Liver (tissue), 9 donors: ENCODE data around the gene CD9. TPM values are rescaled to one million over a fixed set of nuclear protein-coding genes. Genes with fewer than 3 reads are reported as not detected.

Experiments
- DNase-seq: peaks from one replicate; pipeline ENCODE4 v3.0.0-alpha.2; 2017; ENCODE audit warnings: low spot score
- H3K27ac ChIP-seq, 2 donors: one replicate each; pipeline ENCODE4 v1.7.0; 2013; ENCODE audit warnings: inconsistent platforms in 2 of 2, low read length in 2 of 2, control low read depth in 1 of 2, low read depth in 1 of 2, mild to moderate bottlenecking in 1 of 2
- H3K27me3 ChIP-seq, 4 donors: one replicate each; pipeline versions ENCODE4 v1.6.1 to v1.7.0; 2013; ENCODE audit warnings: low read length in 3 of 4, inconsistent platforms in 1 of 4, mild to moderate bottlenecking in 1 of 4, moderate library complexity in 1 of 4; ENCODE audit not compliant: control insufficient read depth in 4 of 4, insufficient read depth in 4 of 4
- H3K36me3 ChIP-seq, 4 donors: one replicate each; pipeline versions ENCODE4 v1.6.1 to v1.7.0; 2013; ENCODE audit warnings: low read length in 3 of 4, mild to moderate bottlenecking in 3 of 4, low read depth in 1 of 4, moderate library complexity in 1 of 4; ENCODE audit not compliant: control insufficient read depth in 4 of 4, insufficient read depth in 3 of 4
- H3K4me1 ChIP-seq, 4 donors: one replicate each; pipeline versions ENCODE4 v1.6.1 to v1.7.0; 2013; ENCODE audit warnings: low read length in 3 of 4, mild to moderate bottlenecking in 3 of 4, moderate library complexity in 1 of 4; ENCODE audit not compliant: control insufficient read depth in 4 of 4, insufficient read depth in 4 of 4
- H3K4me3 ChIP-seq, 3 donors: one replicate each; pipeline versions ENCODE4 v1.6.1 to v1.7.0; 2013; ENCODE audit warnings: low read length in 3 of 3, control low read depth in 1 of 3, low read depth in 1 of 3, mild to moderate bottlenecking in 1 of 3
- H3K9ac ChIP-seq, 2 donors: one replicate each; pipeline ENCODE4 v1.7.0; 2013; ENCODE audit warnings: low read length in 2 of 2, mild to moderate bottlenecking in 2 of 2, moderate library complexity in 2 of 2, control low read depth in 1 of 2, low read depth in 1 of 2
- H3K9me3 ChIP-seq, 4 donors: one replicate each; pipeline versions ENCODE4 v1.6.1 to v1.7.0; 2013; ENCODE audit warnings: low read length in 3 of 4; ENCODE audit not compliant: control insufficient read depth in 4 of 4
- ATF3 ChIP-seq: IDR thresholded peaks from 2 replicates; pipeline ENCODE4 v1.6.1; 2016; ENCODE audit warnings: antibody characterized with exemption
- CTCF ChIP-seq: fragments of 150-350 bp; IDR thresholded peaks from 2 replicates; pipeline ENCODE4 v1.5.1; 2017; ENCODE audit warnings: improper control_type of control experiment, low read depth, low read length; ENCODE audit not compliant: missing input control
- EGR1 ChIP-seq, 2 donors: IDR thresholded peaks; 2 replicates each; pipeline ENCODE4 v1.6.1; 2016 to 2018; ENCODE audit warnings: antibody characterized with exemption in 2 of 2, low read depth in 2 of 2
- FOXA1 ChIP-seq: IDR thresholded peaks from 2 replicates; pipeline ENCODE4 v1.6.1; 2016; ENCODE audit warnings: antibody characterized with exemption
- FOXA2 ChIP-seq: IDR thresholded peaks from 2 replicates; pipeline ENCODE4 v1.6.1; 2016; ENCODE audit warnings: antibody characterized with exemption
- GABPA ChIP-seq, 2 donors: IDR thresholded peaks in 1 of 2; conservative IDR thresholded peaks in 1 of 2; 2 replicates each; pipeline ENCODE4 v1.6.1; 2016; ENCODE audit warnings: antibody characterized with exemption in 2 of 2, mild to moderate bottlenecking in 1 of 2, moderate library complexity in 1 of 2
- HNF4A ChIP-seq, 2 donors: conservative IDR thresholded peaks; 2 replicates each; pipeline ENCODE4 v1.6.1; 2016; ENCODE audit warnings: antibody characterized with exemption in 2 of 2, mild to moderate bottlenecking in 2 of 2
- HNF4G ChIP-seq: IDR thresholded peaks from 2 replicates; pipeline ENCODE4 v1.6.1; 2016; ENCODE audit warnings: antibody characterized with exemption
- JUND ChIP-seq, 2 donors: IDR thresholded peaks; 2 replicates each; pipeline ENCODE4 v1.6.1; 2016; ENCODE audit warnings: antibody characterized with exemption in 2 of 2
- MAX ChIP-seq: IDR thresholded peaks from 2 replicates; pipeline ENCODE4 v1.6.1; 2016; ENCODE audit warnings: antibody characterized with exemption
- NR2F2 ChIP-seq: IDR thresholded peaks from 2 replicates; pipeline ENCODE4 v1.6.1; 2016; ENCODE audit warnings: antibody characterized with exemption
- RAD21 ChIP-seq, 2 donors: IDR thresholded peaks; 2 replicates each; pipeline ENCODE4 v1.6.1; 2016; ENCODE audit warnings: antibody characterized with exemption in 2 of 2, mild to moderate bottlenecking in 2 of 2
- REST ChIP-seq: IDR thresholded peaks from 2 replicates; pipeline ENCODE4 v1.6.1; 2016; ENCODE audit warnings: antibody characterized with exemption, mild to moderate bottlenecking
- RXRA ChIP-seq, 2 donors: IDR thresholded peaks; 2 replicates each; pipeline ENCODE4 v1.6.1; 2017 to 2018; ENCODE audit warnings: antibody characterized with exemption in 2 of 2, mild to moderate bottlenecking in 1 of 2
- SP1 ChIP-seq: IDR thresholded peaks from 2 replicates; pipeline ENCODE4 v1.6.1; 2018; ENCODE audit warnings: antibody characterized with exemption, mild to moderate bottlenecking
- TAF1 ChIP-seq: conservative IDR thresholded peaks from 2 replicates; pipeline ENCODE4 v1.6.1; 2016; ENCODE audit warnings: antibody characterized with exemption, mild to moderate bottlenecking
- YY1 ChIP-seq: IDR thresholded peaks from 2 replicates; pipeline ENCODE4 v1.6.1; 2016; ENCODE audit warnings: antibody characterized with exemption, mild to moderate bottlenecking
- WGBS: extraction: QIAGEN DNeasy Blood & Tissue Kit; methylation state at CpG from one replicate; pipeline ENCODE4 v1.1.7; 2013; 5-methylcytosine and 5-hydroxymethylcytosine counted together
- polyA plus RNA-seq, 2 donors: library from polyadenylated mRNA; stranded (reverse) in 1 of 2; unstranded in 1 of 2; fragments of 200-250 nt in 1 of 2; fragments of >200 nt in 1 of 2; fragmentation: Nextera tagmentation in 1 of 2; extraction: Ambion mirVana in 1 of 2; gene quantifications; one replicate each; pipeline versions ENCODE4 v1.2.1 to v1.2.3, GENCODE V29; 2013 to 2015
- total RNA-seq, 2 donors: library from RNA; depleted of rRNA; stranded (reverse); fragments of >200 nt; gene quantifications; one replicate each; pipeline ENCODE4 v1.2.3, GENCODE V29; 2014
- TF ChIP-seq, protein P1 (sequence below): IDR thresholded peaks from 2 replicates; pipeline ENCODE4 v1.6.1; 2016; ENCODE audit warnings: antibody characterized with exemption
- donor health status: healthy.
- donor health status: healthy.
- donor health status: healthy.
- donor health status: healthy.
- donor health status: healthy.

The CD9 gene
- total and polyA plus RNA-seq, 4 donors = 18.7 to 65.2 (median 32.4) TPM

DNA sequence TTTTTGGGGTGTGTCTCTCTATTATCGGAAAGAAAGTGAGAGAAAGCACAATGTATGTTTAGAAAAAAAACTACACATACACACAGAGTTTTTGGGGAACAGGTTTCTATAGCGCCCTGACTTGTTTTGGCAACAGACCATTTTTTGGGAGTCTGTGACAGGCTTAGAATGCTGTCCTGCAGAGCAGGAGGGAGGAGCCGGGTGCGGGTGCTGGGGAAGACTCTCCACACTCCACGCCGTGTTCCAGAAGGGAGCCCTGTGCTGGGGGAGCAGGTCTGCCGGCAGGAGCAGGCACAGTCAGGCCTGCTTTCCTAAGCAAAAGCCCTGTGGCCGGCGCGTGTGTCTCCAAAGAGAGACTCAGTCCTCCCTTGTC is 26.5 kb downstream of the CD9 start:
- Histone ChIP-seq H3K4me1 (peaks cover 2 to 22% (median 13%) of the 10 kb centered on the region in 4 donors), H3K9ac (peak overlapping the region; percentile 15 to 30), H3K27ac (peak overlapping the region; percentile 65 to 79), H3K36me3 (no peaks in the 10 kb centered on the region), H3K9me3 (no peaks in the 10 kb centered on the region), H3K4me3 (peak overlapping the region in 2 of 3 donors; percentile 0 to 5), H3K27me3 (no peaks in the 10 kb centered on the region)
- TF ChIP-seq, protein P1, sequence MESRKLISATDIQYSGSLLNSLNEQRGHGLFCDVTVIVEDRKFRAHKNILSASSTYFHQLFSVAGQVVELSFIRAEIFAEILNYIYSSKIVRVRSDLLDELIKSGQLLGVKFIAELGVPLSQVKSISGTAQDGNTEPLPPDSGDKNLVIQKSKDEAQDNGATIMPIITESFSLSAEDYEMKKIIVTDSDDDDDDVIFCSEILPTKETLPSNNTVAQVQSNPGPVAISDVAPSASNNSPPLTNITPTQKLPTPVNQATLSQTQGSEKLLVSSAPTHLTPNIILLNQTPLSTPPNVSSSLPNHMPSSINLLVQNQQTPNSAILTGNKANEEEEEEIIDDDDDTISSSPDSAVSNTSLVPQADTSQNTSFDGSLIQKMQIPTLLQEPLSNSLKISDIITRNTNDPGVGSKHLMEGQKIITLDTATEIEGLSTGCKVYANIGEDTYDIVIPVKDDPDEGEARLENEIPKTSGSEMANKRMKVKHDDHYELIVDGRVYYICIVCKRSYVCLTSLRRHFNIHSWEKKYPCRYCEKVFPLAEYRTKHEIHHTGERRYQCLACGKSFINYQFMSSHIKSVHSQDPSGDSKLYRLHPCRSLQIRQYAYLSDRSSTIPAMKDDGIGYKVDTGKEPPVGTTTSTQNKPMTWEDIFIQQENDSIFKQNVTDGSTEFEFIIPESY = no peak
- no peak for TF ChIP-seq MAX
- no peak for TF ChIP-seq FOXA1
- TF ChIP-seq REST = no peak
- 38% methylated on average over 10 of the region's 10 CpGs for WGBS
- no peak for DNase-seq

DNA sequence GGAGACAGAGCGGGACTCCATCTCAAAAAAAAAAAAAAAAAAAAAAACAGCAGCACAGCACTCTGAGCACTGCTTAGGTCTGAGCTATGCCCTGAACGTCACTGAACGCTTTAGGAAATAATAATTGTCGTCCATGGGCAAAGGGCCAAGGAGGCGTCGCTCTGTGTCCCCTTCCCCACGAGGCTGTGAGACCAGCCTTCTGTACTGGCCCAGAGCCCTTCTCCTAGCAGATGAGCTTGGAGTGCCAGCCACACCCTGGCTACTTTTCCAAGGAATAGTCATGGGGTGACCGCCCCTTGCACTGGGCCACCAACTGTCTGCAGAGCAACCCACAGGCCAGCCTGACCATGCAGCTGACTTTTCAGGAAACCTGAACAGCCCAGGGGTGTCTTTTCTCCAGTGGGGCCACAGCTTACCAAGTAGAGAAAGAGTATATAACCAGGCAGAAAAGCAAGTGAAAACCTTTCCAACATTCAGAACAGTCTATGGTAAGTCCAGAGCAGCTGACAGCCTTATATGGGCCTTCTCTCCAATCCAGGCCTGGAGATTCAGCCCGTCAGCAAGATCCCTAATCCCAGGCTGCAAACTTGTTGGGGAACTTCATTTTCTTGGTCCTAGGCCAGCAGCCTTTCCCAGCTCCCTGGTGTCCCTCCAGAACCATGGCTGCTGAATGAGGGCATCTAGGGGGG is 28.5 kb downstream of the CD9 start:
- Histone ChIP-seq H3K9me3 (no peaks in the 10 kb centered on the region), H3K27me3 (no peaks in the 10 kb centered on the region), H3K4me1 (peaks cover 2 to 22% (median 13%) of the 10 kb centered on the region in 4 donors), H3K27ac (no peak overlapping the region), H3K9ac (no peak overlapping the region), H3K4me3 (no peak overlapping the region), H3K36me3 (no peaks in the 10 kb centered on the region)
- WGBS = 82% methylated on average over 9 of the region's 9 CpGs
- TF ChIP-seq, protein P1 = no peak
- TF ChIP-seq EGR1 (IDR thresholded peaks at IDR 0.05; ENCODE audit: low read depth in 2 of 2) (no peak), JUND (IDR thresholded peaks at IDR 0.05) (no peak), YY1 (no peak), ATF3 (no peak), GABPA (IDR thresholded peaks at IDR 0.05 in 1 of 2, conservative IDR thresholded peaks at IDR 0.05 in 1 of 2) (no peak), RAD21 (IDR thresholded peaks at IDR 0.05) (no peak), HNF4G (no peak), NR2F2 (no peak), TAF1 (no peak), RXRA (IDR thresholded peaks at IDR 0.05) (no peak), MAX (no peak), FOXA2 (no peak), FOXA1 (no peak), REST (no peak), SP1 (no peak), HNF4A (conservative IDR thresholded peaks at IDR 0.05) (no peak), CTCF (no peak)
- no peak for DNase-seq
